Ectodermal cell (in vitro differentiated cells): ENCODE results near the gene ABHD16B.
"Not testable (repeated sequence)": the region's sequence is repeated elsewhere in the genome, so short reads cannot be mapped to it uniquely, and the experiment has no call there.

Experiments used
- H3K27ac ChIP-seq: 2 replicates; pipeline ENCODE4 v1.7.0; 2013; ENCODE audit warnings: mild to moderate bottlenecking, low read depth, low read length; ENCODE audit not compliant: insufficient read depth, poor library complexity, severe bottlenecking
- H3K27me3 ChIP-seq: 2 replicates; pipeline ENCODE4 v1.7.0; 2013; ENCODE audit warnings: mild to moderate bottlenecking, low read length; ENCODE audit not compliant: insufficient read depth, control insufficient read depth, poor library complexity, severe bottlenecking
- H3K36me3 ChIP-seq: one replicate; pipeline ENCODE4 v1.7.0; 2013; ENCODE audit warnings: low read length; ENCODE audit not compliant: control insufficient read depth, insufficient read depth
- H3K4me1 ChIP-seq: one replicate; pipeline ENCODE4 v1.7.0; 2013; ENCODE audit warnings: low read length; ENCODE audit not compliant: control insufficient read depth, insufficient read depth
- H3K4me3 ChIP-seq: 2 replicates; pipeline ENCODE4 v1.7.0; 2013; ENCODE audit warnings: low read depth, low read length, control low read depth; ENCODE audit not compliant: insufficient read depth
- H3K9me3 ChIP-seq: 2 replicates; pipeline ENCODE4 v1.7.0; 2013; ENCODE audit warnings: mild to moderate bottlenecking, low read length, moderate library complexity; ENCODE audit not compliant: control insufficient read depth
- WGBS, 2 experiments: methylation state at CpG; one replicate each; pipeline ENCODE4 v1.1.7; 2013; ENCODE audit warnings: missing lambda C conversion rate in 2 of 2; 5-methylcytosine and 5-hydroxymethylcytosine counted together

ABHD16B gene

DNA sequence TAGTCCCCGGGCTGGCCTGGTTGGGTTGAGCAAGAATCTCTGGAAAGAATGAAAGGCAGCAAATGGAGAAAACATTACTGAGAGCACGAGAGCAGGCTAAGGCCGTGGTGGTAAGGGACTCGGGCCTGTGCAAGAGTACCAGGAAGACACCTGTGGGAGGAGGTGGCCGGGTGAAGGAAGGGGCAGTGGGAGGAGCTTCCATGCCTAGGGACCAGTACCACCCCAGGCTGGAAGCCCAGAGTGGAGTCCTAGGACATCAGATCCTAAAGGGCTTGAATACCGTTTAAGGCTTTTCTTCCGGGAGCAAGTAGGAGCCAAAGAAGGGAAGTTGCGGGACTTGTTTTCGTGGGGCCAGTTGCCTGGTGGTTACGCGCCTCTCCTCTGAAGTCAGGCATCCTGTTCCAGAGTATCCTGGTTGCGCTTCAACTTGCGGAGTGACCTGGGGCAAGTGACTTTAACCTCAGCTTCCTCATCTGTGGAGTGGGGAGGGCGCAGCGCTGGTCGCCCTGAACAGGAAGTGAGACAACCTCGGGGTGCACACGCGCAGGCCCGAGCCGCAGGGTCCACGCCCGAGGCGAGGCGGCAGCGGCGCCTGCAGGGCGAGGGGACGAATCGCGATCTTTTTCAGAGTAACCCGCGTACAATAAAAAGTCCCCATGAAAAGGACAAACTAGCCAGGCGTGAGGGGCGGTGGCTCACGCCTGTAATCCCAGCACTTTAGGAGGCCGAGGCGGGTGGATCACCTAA is 2.7 kb downstream of the ABHD16B start:
- Histone ChIP-seq H3K4me3 (peak overlapping the region; percentile 95), H3K27me3 (no peaks in the 10 kb centered on the region), H3K36me3 (peaks cover 2% of the 10 kb centered on the region), H3K9me3 (no peaks in the 10 kb centered on the region), H3K27ac (peak overlapping the region; percentile 6), H3K4me1 (peaks cover 15% of the 10 kb centered on the region)
- WGBS, 2 experiments: 23 to 24% methylated on average over 38 of the region's 38 CpGs

DNA sequence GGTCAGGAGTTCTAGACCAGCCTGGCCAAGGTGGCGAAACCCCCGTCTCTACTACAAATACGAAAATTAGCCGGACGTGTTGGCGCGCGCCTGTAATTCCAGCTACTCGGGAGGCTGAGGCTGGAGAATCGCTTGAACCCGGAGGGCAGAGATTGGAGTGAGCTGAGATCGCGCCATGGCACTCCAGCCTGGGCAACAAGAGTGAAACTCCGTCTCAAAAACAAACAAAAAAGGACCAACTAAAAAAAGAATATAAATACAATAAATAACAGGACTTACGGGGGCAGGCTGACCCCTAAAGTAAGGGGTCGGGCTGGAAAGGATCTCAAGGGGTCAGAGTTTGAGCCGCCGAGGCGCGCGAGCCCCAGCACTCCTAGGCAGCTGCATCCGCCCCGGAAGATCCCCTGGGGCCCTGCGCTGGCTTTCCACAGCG is 3.3 kb downstream of the ABHD16B start:
- 1 to 2% methylated on average over 24 to 25 of the region's 25 CpGs for WGBS, 2 experiments
- H3K4me1 ChIP-seq: peaks cover 9% of the 10 kb centered on the region
- H3K27me3 ChIP-seq: no peaks in the 10 kb centered on the region
- peak overlapping the region; percentile 95 for H3K4me3 ChIP-seq
- H3K27ac ChIP-seq: no peak overlapping the region
- H3K9me3 ChIP-seq: no peaks in the 10 kb centered on the region
- peaks cover 8% of the 10 kb centered on the region for H3K36me3 ChIP-seq

DNA sequence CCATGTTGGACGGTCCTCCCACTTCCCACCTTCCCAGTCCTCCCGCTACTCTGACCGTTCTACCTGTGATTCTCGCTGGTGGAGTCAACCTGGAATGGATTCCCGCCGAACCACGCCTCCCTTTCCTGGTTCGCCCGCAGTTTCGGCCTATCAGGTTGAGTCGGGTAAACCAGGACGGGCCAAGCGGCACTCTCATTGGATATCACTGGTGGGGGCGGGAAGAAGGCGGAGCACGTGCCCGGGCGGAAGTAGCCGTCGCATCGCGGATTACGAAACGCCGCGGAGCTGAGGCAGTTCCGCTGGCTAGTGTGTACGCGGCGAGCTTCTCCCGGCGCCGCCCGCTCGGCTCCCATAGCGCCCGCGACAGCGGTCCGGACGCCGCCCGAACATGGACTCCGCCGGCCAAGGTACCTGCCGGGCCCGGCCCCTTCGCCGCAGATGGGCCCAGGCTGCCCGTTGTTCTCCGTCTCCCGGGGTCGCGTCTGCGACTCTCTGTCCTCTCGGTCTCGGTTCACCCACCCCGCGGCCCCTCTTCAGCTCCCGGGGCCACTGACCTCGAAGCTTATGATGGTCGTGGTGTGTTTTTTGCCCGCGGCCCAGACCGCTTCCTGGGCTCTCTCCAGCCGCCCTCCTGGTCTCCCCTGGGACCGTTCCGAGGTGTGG is 3.8 kb downstream of the ABHD16B start, which contains the start of gene TPD52L2:
Gene TPD52L2, plus strand, starts transcription at position 293 of the 663 bp plus-strand sequence. Its CDS starts 96 bp downstream, at position 389.
- WGBS, 2 experiments: 0% methylated on average over 68 of the region's 68 CpGs
- Histone ChIP-seq H3K9me3 (no peaks in the 10 kb centered on the region), H3K4me1 (peaks cover 9% of the 10 kb centered on the region), H3K27me3 (no peaks in the 10 kb centered on the region), H3K4me3 (peak within 1 kb of the TSS; percentile 95), H3K36me3 (peaks cover 14% of the 10 kb centered on the region), H3K27ac (peak within 1 kb of the TSS; percentile 22)

DNA sequence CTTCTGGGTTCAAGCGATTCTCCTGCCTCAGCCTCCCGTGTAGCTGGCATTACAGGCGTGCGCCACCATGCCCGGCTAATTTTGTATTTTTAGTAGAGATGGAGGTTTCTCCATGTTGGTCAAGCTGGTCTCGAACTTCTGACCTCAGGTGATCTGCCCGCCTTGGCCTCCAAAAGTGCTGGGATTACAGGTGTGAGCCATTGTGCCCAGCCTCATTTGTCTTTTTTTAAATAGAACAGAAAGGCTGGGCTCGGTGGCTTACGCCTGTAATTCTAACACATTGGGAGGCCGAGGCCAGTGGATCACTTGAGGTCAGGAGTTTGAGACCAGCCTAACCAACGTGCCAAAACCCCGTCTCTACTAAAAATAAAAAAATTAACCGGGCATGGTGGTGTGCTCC is 5.7 kb downstream of the ABHD16B start:
- H3K27me3 ChIP-seq, H3K27ac ChIP-seq, H3K9me3 ChIP-seq, H3K4me3 ChIP-seq, H3K4me1 ChIP-seq: not testable (repeated sequence)
- H3K36me3 ChIP-seq: peaks cover 15% of the 10 kb centered on the region
- 88 to 92% methylated on average over 13 of the region's 13 CpGs for WGBS, 2 experiments

DNA sequence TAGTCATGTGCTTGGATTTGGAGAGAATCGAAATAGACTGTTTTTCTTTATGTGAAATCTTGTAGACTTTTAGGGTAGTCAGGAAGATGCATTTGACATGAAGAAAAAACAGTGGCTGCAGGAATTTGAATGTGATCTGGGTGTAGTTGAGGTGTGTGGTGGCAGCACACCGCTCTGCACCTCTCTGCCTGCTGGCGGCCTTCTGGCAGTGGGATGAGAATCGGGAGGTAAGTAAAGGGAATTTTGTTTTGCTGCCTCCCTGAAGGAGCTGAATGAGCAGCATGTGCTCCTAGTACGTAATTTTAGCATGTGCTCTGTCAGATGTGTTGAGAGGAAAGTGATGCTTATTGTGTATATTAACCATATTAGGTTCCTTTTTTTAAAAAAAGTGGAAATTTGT is 7.0 kb downstream of the ABHD16B start:
- no peak overlapping the region for H3K27ac ChIP-seq
- H3K4me1 ChIP-seq: peaks cover 9% of the 10 kb centered on the region
- no peaks in the 10 kb centered on the region for H3K9me3 ChIP-seq
- peaks cover 20% of the 10 kb centered on the region for H3K36me3 ChIP-seq
- no peak overlapping the region for H3K4me3 ChIP-seq
- 97 to 98% methylated on average over 5 of the region's 5 CpGs for WGBS, 2 experiments
- no peaks in the 10 kb centered on the region for H3K27me3 ChIP-seq

DNA sequence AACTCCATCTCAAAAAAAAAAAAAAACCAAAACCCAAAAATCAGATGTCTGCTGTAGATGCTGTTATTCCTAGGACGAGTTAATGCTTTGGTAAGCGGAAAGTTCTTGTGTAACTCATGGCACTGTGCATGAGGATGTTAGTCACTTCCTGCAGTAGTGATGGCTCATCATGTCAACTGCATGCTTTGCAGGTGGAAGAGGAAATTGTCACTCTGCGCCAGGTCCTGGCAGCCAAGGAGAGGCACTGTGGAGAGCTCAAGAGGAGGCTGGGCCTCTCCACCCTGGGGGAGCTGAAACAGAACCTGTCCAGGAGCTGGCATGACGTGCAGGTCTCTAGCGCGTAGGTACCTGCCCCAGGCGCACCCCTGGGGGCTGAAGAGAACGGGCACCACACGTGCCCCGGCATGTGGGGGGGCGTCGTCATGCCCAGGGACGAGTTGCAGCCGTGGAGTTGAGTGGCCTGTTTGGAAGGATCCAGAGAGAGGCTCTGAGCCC is 12.2 kb downstream of the ABHD16B start:
- Histone ChIP-seq H3K4me3 (no peak overlapping the region), H3K27ac (no peak overlapping the region), H3K36me3 (peaks cover 46% of the 10 kb centered on the region), H3K27me3 (no peaks in the 10 kb centered on the region), H3K9me3 (no peaks in the 10 kb centered on the region), H3K4me1 (no peaks in the 10 kb centered on the region)
- WGBS, 2 experiments: 97% methylated on average over 14 of the region's 14 CpGs

DNA sequence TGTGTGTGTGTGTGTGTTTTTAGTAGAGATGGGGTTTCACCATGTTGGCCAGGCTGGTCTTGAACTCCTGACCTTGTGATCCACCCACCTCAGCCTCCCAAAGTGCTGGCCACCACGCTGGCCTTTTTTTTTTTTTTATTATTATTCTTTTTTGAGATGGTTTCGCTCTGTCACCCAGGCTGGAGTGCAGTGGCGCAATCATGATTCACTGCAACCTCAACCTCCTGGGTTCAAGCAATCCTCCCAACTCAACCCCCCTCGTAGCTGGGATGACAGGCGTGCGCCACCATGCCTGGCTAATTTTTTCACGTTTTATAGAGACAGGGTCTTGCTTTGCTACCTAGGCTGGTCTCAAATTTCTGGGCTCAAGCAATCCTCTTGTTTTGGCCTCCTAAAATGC is 12.9 kb downstream of the ABHD16B start:
- H3K9me3 ChIP-seq, H3K4me1 ChIP-seq, H3K4me3 ChIP-seq, H3K27me3 ChIP-seq, H3K27ac ChIP-seq: not testable (repeated sequence)
- WGBS, 2 experiments: 94 to 95% methylated on average over 7 of the region's 7 CpGs
- H3K36me3 ChIP-seq: peaks cover 42% of the 10 kb centered on the region

DNA sequence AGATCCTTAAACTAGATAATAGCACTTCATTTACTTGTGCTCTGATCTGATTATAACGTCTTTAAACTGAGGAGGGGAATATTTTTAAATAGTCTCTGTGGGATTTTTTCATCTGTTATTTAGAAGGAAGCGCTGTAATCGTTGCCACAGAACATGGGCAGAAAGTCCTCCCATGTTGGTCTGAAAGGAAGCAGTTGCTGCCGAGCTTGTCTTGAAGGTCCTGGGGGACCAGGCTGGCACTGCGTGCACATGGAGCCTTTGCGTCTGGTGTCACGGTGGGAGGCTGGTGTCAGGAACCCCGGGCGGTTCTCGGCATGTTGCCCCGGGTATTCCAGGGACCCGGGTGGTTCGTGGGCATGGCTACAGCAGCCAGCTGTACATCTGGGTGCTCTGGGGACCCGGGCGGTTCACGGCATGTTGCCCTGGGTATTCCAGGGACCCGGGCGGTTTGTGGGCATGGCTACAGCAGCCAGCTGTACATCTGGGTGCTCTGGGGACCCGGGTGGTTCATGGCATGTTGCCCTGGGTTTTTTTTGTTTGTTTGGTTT is 15.3 kb downstream of the ABHD16B start:
- H3K36me3 ChIP-seq: peaks cover 32% of the 10 kb centered on the region
- 94 to 97% methylated on average over 19 of the region's 19 CpGs for WGBS, 2 experiments
- H3K27ac ChIP-seq: no peak overlapping the region
- no peaks in the 10 kb centered on the region for H3K9me3 ChIP-seq
- no peaks in the 10 kb centered on the region for H3K27me3 ChIP-seq
- no peak overlapping the region for H3K4me3 ChIP-seq
- no peaks in the 10 kb centered on the region for H3K4me1 ChIP-seq

DNA sequence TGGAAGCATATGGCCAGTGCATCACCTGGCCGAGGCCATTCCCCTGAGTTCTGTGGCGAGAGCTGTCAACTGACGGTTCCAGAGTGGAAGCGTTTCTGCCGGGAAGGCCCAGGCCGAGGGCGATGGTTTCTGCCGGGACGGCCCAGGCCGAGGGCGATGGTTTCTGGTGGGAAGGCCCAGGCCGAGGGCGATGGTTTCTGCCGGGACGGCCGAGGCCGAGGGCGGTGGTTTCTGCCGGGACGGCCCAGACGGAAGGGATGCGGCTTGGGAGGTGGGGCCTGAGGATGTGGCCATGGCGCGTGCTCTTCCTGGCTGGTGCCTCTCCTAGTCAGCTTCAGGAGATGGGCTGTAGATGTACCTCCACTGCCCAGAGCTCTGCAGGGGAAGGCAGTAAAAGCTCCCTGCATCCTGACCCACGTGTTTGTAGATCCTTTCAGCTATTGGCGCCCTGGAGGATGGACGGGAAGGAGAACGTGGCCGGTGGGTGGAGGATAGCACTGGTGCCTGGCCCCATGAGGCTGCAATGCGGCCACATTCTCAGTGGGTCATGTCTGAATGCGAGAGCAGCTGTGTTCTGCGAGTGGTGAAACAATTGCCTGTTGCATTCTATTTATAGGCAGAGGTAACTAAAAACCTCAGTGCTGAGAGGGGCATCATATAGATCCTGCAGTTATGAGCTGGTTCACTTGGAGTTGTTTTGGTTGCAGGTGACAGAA is 16.6 kb downstream of the ABHD16B start:
- Histone ChIP-seq H3K4me3 (no peak overlapping the region), H3K27me3 (no peaks in the 10 kb centered on the region), H3K36me3 (peaks cover 30% of the 10 kb centered on the region), H3K27ac (no peak overlapping the region), H3K9me3 (no peaks in the 10 kb centered on the region), H3K4me1 (no peaks in the 10 kb centered on the region)
- WGBS, 2 experiments: 95 to 97% methylated on average over 32 of the region's 32 CpGs
